ENCODE measurements around the gene DHRSX.

DNA sequence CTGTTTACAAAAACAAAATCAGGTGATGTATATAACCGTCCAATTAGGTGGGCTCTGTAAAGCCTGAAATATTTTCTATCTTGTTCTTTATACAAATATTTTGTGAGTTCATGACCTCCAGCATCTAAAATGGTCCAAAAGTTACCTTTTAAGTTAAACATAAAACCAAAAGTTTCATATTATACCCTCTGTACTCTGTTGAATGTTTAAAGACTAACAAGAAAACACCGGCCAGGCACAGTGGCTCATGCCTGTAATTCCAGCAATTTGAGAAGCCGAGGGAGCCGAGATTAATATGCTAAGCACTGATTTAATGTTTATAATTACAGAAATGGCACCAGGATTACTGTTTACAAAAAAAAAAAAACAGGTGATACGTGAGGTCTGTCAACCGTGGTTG is 328.4 kb downstream of the DHRSX start:
- TF ChIP-seq SUZ12 (IDR thresholded peaks at IDR 0.05; ENCODE audit: extremely low read depth, insufficient read depth, insufficient read length) (no peak), ZNF274 (IDR thresholded peaks at IDR 0.05; ENCODE audit: low read depth, low read length) (no peak)
